ENCODE data around the gene UBXN1. TPM values are rescaled to one million over a fixed set of nuclear protein-coding genes. Genes with fewer than 3 reads are reported as not detected.

Gene UBXN1
- total RNA-seq, 1 experiment from 2014 or later: 94.2 TPM

- no peaks in the 10 kb centered on the region for H3K9me2 ChIP-seq (ENCODE audit: insufficient read depth)
- POLR2A ChIA-PET: interaction anchor here (0.9 kb wide), 1 partner anchor 41 kb away, joined by 3 read pairs; no protein-coding TSS in a partner anchor
- no peak for ATAC-seq
These were observed 30.6 kb upstream of the UBXN1 start for GRCh38 chr11:62709247-62710000.

GRCh38 chr11:62708793-62709192, 29.9 kb upstream of the UBXN1 start:
- POLR2A ChIA-PET: interaction anchor here (0.9 kb wide), 1 partner anchor 40 kb away, joined by 3 read pairs; no protein-coding TSS in a partner anchor
- Histone ChIP-seq H3K9me3 (ENCODE audit: control insufficient read depth in 1 of 2, insufficient read depth in 1 of 2, low read depth in 1 of 2, low read length in 2 of 2) (no peaks in the 10 kb centered on the region), H3K9ac (ENCODE audit: low read length) (no peak overlapping the region), H3K27ac (ENCODE audit: low read depth, low read length) (no peak overlapping the region), H3K36me3 (ENCODE audit: control insufficient read depth in 1 of 2, insufficient read depth in 2 of 2, low read length in 2 of 2) (peaks cover 18 to 40% of the 10 kb centered on the region in 2 experiments), H3K9me2 (ENCODE audit: insufficient read depth) (no peaks in the 10 kb centered on the region), H3K79me2 (ENCODE audit: insufficient read depth, low read length) (peaks cover 20% of the 10 kb centered on the region), H3K27me3 (ENCODE audit: insufficient read depth, low read length) (no peaks in the 10 kb centered on the region), H2AFZ (ENCODE audit: low read depth, low read length, poor library complexity, severe bottlenecking) (no peak overlapping the region), H3K4me2 (ENCODE audit: low read length) (no peak overlapping the region), H4K20me1 (ENCODE audit: insufficient read depth) (no peaks in the 10 kb centered on the region), H3K4me1 (ENCODE audit: control insufficient read depth in 1 of 2, insufficient read depth in 2 of 2, low read length in 2 of 2) (peaks cover 5 to 20% of the 10 kb centered on the region in 2 experiments), H3K4me3 (replicated peaks in 1 of 2; ENCODE audit: low read depth in 1 of 2, low read length in 2 of 2) (no peak overlapping the region)
- CTCF ChIA-PET: no interaction called here
- RAD21 ChIA-PET (ENCODE audit: low non-redundant PET in 1 of 2, low total read pairs in 2 of 2, uncharacterized antibody in 2 of 2, unreplicated experiment in 2 of 2): no interaction called here
- BruUV-seq (replicated peaks): no TSS peak
- DNase-seq (ENCODE audit: low read depth, low spot score) (no peak), ATAC-seq (no peak)
- intact Hi-C loops (cut with micrococcal nuclease): no loop called here
- TF ChIP-seq TCF7L2 (IDR thresholded peaks at IDR 0.05; ENCODE audit: borderline replicate concordance, extremely low read depth, insufficient read depth, insufficient read length): no peak
- TF ChIP-seq MAX (IDR thresholded peaks at IDR 0.05): no peak
- TF ChIP-seq YY1 (IDR thresholded peaks at IDR 0.05; ENCODE audit: extremely low read depth, insufficient replicate concordance, low read depth, low read length): no peak
- TF ChIP-seq JUND (IDR thresholded peaks at IDR 0.05): no peak
- no peak for TF ChIP-seq EZH2phosphoT487 (IDR thresholded peaks at IDR 0.05; ENCODE audit: borderline replicate concordance)
- no peak for TF ChIP-seq ELF1 (IDR thresholded peaks at IDR 0.05; ENCODE audit: borderline replicate concordance, low read depth)
- TF ChIP-seq POLR2AphosphoS5 (IDR thresholded peaks at IDR 0.05; ENCODE audit: low read depth, low read length): no peak
- no peak for TF ChIP-seq ZFX (IDR thresholded peaks at IDR 0.05)
- no peak for TF ChIP-seq CBX3 (IDR thresholded peaks at IDR 0.05; ENCODE audit: low read depth)
- TF ChIP-seq ATF3 (IDR thresholded peaks at IDR 0.05): no peak
- TF ChIP-seq CEBPB (IDR thresholded peaks at IDR 0.05; ENCODE audit: low read depth): no peak
- no peak for TF ChIP-seq SP1 (IDR thresholded peaks at IDR 0.05; ENCODE audit: low read depth)
- no peak for TF ChIP-seq FOSL1 (IDR thresholded peaks at IDR 0.05; ENCODE audit: low read depth)
- TF ChIP-seq POLR2A (IDR thresholded peaks at IDR 0.05; ENCODE audit: borderline replicate concordance, extremely low read depth, insufficient read depth, insufficient read length): no peak
- TF ChIP-seq RAD21 (IDR thresholded peaks at IDR 0.05; ENCODE audit: low read depth): no peak
- no peak for TF ChIP-seq EZH2 (IDR thresholded peaks at IDR 0.05)
- no peak for TF ChIP-seq REST (IDR thresholded peaks at IDR 0.05; ENCODE audit: low read depth)

More at GRCh38 chr11:62709247-62710000, 30.6 kb upstream of the UBXN1 start:
- Histone ChIP-seq H3K4me2 (ENCODE audit: low read length) (no peak overlapping the region), H3K4me3 (replicated peaks in 1 of 2; ENCODE audit: low read depth in 1 of 2, low read length in 2 of 2) (no peak overlapping the region), H3K9ac (ENCODE audit: low read length) (no peak overlapping the region), H2AFZ (ENCODE audit: low read depth, low read length, poor library complexity, severe bottlenecking) (no peak overlapping the region), H3K79me2 (ENCODE audit: insufficient read depth, low read length) (peaks cover 24% of the 10 kb centered on the region), H3K9me3 (ENCODE audit: control insufficient read depth in 1 of 2, insufficient read depth in 1 of 2, low read depth in 1 of 2, low read length in 2 of 2) (no peaks in the 10 kb centered on the region), H4K20me1 (ENCODE audit: insufficient read depth) (no peaks in the 10 kb centered on the region), H3K27me3 (ENCODE audit: insufficient read depth, low read length) (no peaks in the 10 kb centered on the region), H3K4me1 (ENCODE audit: control insufficient read depth in 1 of 2, insufficient read depth in 2 of 2, low read length in 2 of 2) (peaks cover 5 to 20% of the 10 kb centered on the region in 2 experiments), H3K36me3 (ENCODE audit: control insufficient read depth in 1 of 2, insufficient read depth in 2 of 2, low read length in 2 of 2) (peaks cover 24 to 44% of the 10 kb centered on the region in 2 experiments), H3K27ac (ENCODE audit: low read depth, low read length) (no peak overlapping the region)
- BruUV-seq (replicated peaks): no TSS peak
- intact Hi-C loops (cut with micrococcal nuclease): no loop called here
- no peak for DNase-seq (ENCODE audit: low read depth, low spot score)
- CTCF ChIA-PET: no interaction called here
- TF ChIP-seq CBX3 (IDR thresholded peaks at IDR 0.05; ENCODE audit: low read depth) (no peak), YY1 (IDR thresholded peaks at IDR 0.05; ENCODE audit: extremely low read depth, insufficient replicate concordance, low read depth, low read length) (peak; percentile 75)
- RAD21 ChIA-PET (ENCODE audit: low non-redundant PET in 1 of 2, low total read pairs in 2 of 2, uncharacterized antibody in 2 of 2, unreplicated experiment in 2 of 2): no interaction called here

All from HCT116 (cell line).